HFF-Myc (cell line): ENCODE measurements around the gene RILP.

Experiments used
- DNase-seq: peaks from one replicate; pipeline ENCODE4 v3.0.0-alpha.2; 2011; ENCODE audit warnings: low read depth; ENCODE audit errors: extremely low read depth
- H3K4me3 ChIP-seq: replicated peaks from 2 replicates; pipeline ENCODE4 v1.5.1; 2011; ENCODE audit warnings: low read depth, mild to moderate bottlenecking, control low read depth, low read length
- TF ChIP-seq, protein P1 (sequence below): IDR thresholded peaks from 2 replicates; pipeline ENCODE4 v1.5.1; 2012; ENCODE audit warnings: mild to moderate bottlenecking, low read depth, low read length, control low read depth; ENCODE audit errors: missing control alignments

RILP gene

DNA sequence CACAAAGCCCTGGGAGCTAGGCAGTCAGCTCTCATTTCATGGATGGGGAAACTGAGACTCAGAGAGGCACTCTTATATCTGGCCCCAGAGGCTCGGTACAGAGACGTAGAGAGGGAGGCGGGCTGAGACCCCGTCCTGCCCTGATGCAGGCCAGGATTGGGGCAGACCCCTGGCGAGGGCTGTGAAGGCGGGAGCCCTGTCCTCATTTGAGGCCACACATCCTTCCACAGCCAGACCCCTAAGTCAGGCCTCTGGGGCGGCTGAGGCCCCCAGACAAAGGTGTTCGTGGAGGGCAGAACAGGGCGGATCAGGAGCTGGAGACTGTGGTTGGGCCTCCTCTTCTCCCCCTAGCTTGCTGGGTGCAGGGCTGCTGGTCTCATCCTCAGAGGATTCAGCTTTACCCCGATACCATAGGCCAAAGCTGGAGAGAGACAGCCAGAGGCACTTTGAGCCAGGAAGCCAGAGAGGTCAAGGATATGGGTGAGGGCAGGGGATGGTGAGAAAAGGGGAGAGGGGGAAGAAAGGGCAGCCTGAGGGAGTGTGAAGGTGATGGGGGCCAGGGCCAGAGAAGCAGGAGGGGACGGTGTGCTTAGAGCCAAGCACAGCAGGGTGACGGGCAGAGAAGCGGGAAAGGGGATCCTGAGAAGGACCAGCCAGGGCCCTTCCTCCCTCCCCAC, 3.3 kb downstream of the RILP start:
- TF ChIP-seq, protein P1, sequence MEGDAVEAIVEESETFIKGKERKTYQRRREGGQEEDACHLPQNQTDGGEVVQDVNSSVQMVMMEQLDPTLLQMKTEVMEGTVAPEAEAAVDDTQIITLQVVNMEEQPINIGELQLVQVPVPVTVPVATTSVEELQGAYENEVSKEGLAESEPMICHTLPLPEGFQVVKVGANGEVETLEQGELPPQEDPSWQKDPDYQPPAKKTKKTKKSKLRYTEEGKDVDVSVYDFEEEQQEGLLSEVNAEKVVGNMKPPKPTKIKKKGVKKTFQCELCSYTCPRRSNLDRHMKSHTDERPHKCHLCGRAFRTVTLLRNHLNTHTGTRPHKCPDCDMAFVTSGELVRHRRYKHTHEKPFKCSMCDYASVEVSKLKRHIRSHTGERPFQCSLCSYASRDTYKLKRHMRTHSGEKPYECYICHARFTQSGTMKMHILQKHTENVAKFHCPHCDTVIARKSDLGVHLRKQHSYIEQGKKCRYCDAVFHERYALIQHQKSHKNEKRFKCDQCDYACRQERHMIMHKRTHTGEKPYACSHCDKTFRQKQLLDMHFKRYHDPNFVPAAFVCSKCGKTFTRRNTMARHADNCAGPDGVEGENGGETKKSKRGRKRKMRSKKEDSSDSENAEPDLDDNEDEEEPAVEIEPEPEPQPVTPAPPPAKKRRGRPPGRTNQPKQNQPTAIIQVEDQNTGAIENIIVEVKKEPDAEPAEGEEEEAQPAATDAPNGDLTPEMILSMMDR: no peak
- no peak for DNase-seq
- H3K4me3 ChIP-seq: no peak overlapping the region

DNA sequence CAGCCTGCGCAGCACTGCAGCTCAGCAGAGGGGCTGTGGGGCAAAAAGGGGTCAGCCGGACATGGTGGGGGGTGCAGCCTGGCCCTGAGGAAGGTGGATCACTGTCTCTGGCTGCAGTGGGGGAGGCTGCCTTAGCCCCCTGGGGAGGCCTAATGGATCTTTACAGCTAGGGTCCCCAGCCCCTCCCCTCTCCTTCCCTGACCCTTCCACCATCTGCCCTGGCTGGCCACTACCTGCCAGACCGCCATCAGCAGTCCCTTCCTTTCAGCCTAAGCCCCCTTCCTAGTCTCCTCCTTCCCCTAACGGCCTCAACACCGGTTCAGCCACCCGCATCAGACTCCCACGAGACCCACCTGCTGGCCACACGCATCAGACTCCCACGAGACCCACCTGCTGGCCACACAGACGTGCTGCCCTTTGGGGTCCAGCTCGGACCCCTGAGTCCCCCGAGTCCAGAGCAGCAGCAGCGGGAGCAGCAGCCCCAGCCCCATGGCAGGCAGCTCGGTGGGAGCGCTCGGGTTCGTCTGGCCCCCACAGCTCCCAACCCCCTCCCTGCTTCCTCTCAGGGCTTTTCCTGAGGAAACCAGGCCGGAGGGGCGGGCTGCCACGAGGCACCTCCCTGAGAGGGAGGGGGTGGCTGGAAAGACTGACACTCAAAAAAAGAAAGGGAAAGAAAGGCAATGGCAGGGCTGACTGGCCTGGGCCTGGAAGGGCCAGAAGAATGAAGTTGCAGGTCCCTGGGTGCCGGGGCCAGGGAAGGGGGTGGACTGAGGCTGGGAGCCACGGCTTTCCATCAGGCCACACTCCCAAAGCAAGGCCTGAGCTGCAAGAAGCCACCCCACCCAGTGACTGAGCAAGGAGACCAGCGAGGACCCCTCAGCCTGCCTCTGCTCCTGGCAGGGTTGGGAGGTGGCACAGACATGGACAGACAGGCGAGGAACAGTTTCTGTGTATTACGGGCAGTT, 4.2 kb downstream of the RILP start, which contains the start of gene SCARF1:
Gene SCARF1, minus strand, starts transcription at position 526 of the 965 bp plus-strand sequence. Its CDS starts 35 bp downstream, at position 491.
- H3K4me3 ChIP-seq: no peak within 1 kb of the TSS
- no peak for DNase-seq
- TF ChIP-seq, protein P1: no peak

DNA sequence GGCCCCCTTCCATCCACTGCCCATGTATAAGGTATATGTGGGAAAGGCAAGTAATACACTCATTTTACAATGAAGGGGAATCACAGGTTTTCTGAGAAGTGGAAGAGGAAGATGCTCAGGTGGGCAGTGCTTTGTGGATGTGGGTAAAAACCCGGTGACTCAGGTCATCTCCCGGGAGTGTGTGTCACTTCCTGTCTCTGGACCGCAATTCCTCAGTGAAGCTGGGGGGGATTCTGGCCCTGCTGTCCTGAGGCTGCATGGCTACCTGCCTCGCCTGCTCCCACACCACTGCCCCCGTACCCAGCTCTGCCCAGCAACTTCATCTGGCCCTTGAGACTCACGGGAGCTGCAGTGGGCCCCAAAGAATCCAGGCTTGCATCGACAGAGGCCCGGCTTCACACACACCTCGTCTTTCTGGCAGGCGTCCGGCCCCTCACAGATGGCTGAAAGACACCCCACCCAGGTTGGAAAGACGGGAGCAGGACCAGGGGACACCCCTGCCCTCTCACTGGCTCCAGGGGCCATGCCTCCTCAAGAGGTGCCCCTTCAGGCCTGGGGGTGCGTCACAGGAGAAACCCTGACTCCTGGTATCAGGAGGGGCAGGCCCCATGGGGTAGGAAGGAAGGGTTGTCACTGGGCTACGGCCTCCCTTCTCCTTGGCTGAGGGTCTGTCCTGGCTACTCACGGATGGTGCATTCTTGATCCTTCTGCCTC, 5.0 kb downstream of the RILP start:
- TF ChIP-seq, protein P1: no peak
- no peak for DNase-seq
- no peak overlapping the region for H3K4me3 ChIP-seq

DNA sequence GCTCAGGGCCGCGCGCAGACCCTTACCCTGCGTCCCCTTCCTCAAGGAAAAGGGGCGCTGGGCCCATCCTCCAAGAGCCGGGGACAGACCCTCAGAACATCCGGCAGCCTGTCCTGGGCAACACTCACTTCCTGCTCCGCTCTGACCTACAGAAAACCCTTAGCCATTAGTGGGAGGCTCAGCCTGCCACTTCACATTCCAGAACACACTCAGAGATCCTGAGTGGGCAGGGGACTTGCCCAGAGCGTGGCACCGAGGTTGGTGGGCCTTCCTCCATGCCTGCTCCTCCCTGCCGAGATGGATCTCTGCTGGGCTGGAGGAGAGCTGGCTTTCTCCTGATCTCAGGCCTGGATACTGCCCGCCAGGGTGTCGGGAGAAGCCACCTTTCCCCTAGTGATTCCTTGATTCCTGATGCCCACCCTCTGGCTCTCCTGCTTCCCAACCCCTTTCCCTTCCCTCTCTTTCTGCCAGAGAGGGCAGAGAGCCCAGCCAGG, 5.6 kb downstream of the RILP start:
- no peak overlapping the region for H3K4me3 ChIP-seq
- DNase-seq: no peak

DNA sequence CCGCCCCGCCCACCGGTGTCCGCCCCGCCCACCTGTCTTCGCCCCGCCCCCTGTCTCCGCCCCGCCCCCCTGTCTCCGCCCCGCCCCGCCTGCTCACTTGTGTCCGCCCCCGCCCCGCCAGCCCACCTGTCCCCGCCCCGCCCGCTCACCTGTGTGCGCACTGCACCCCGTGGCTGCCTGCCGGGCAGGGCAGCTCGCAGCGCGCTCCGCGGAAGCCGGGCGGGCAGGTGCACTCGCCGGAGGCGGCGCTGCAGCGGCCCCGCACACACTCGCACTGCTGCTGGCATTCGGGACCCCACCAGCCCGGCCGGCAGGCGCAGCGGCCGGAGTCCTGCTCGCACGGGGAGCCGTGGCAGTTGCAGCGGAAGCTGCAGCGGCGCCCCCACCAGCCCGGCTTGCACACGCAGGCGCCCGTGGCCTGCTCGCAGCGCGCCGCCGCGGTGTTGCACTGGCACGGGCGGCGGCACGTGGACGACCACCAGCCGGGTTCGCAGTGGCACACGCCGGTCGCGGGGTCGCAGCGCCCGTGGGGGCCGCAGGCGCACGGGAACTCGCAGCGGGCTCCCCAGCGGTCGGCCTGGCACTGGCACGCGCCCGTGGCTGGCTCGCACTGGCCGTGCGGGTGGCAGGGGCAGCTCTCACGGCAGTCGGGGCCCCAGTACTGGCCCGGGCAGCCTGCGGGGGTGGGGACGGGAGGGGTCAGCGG, 6.2 kb downstream of the RILP start:
- no peak for DNase-seq
- TF ChIP-seq, protein P1: no peak
- 0 out of 2 replicates have a peak overlapping the region, but pooled peaks have one; percentile 9 for H3K4me3 ChIP-seq

More for the DNA sequence above, 5.6 kb downstream of the RILP start:
- TF ChIP-seq, protein P1: no peak

DNA sequence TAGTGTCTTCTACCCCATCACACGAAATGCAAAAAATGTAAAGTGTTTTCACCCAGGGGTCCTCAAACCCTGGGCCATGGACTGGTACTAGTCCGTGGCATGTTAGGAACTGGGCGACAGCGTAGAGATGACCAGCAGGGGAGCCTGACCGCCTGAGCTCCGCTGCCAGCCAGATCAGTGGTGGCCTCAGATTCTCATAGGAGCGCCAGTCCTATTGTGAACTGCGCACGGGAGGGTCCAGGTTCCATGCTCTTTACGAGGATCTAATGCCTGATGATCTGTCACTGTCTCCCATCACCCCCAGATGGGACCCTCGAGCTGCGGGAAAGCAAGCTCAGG, 8.6 kb downstream of the RILP start:
- H3K4me3 ChIP-seq: no peak overlapping the region
- no peak for DNase-seq
- TF ChIP-seq, protein P1: peak; percentile 2
